ENCODE results near the gene ATXN10.

- no peak for TF ChIP-seq GATA3 (IDR thresholded peaks at IDR 0.05; ENCODE audit: low read depth, low read length)
- TF ChIP-seq GATA2 (IDR thresholded peaks at IDR 0.05; ENCODE audit: low read depth, low read length) = no peak
Measured at GRCh38 chr22:45785458-45785857, 113.8 kb downstream of the ATXN10 start.
